Gastroesophageal sphincter (tissue), 4 donors: Measurements from ENCODE around the gene PHEX. TPM values are rescaled to one million over a fixed set of nuclear protein-coding genes. Genes with fewer than 3 reads are reported as not detected.
A peak's percentile ranks its signal among the peaks of the same experiment; 100 is the strongest.

ENCODE experiments used
- ATAC-seq: fragments of 150-250 bp; one replicate; pipeline ENCODE4 v1.9.1; 2016; ENCODE audit warnings: mild to moderate bottlenecking, moderate library complexity
- H3K27ac ChIP-seq, 4 donors: fragments of 200-600 bp; sonication (generic) in 3 of 4; 1 replicate in 3 of 4; 2 replicates in 1 of 4; pipeline ENCODE4 v1.5.1; 2016 to 2019
- H3K27me3 ChIP-seq: fragments of 200-600 bp; sonication (generic); one replicate; pipeline ENCODE4 v1.5.1; 2019
- H3K36me3 ChIP-seq, 2 donors: fragments of 200-600 bp; sonication (generic); one replicate each; pipeline ENCODE4 v1.5.1; 2019; ENCODE audit warnings: control low read depth in 1 of 2
- H3K4me1 ChIP-seq, 3 donors: fragments of 200-600 bp; sonication (generic); 1 replicate in 2 of 3; 2 replicates in 1 of 3; pipeline ENCODE4 v1.5.1; 2016 to 2019; ENCODE audit warnings: control low read depth in 2 of 3
- H3K4me3 ChIP-seq, 2 donors: fragments of 200-600 bp; sonication (generic); one replicate each; pipeline ENCODE4 v1.5.1; 2019; ENCODE audit warnings: mild to moderate bottlenecking in 1 of 2, moderate library complexity in 1 of 2
- H3K9me3 ChIP-seq, 3 donors: fragments of 200-600 bp; sonication (generic); one replicate each; pipeline ENCODE4 v1.5.1; 2017 to 2019; ENCODE audit warnings: control low read depth in 2 of 3
- CTCF ChIP-seq, 4 experiments: fragments of 200-600 bp in 2 of 4; fragments of 450-650 bp in 2 of 4; sonication (generic) in 1 of 4; IDR thresholded peaks; one replicate each; pipeline ENCODE4 v1.5.1; 2017 to 2019; ENCODE audit warnings: antibody characterized with exemption in 4 of 4, mild to moderate bottlenecking in 2 of 4, moderate library complexity in 2 of 4
- EP300 ChIP-seq: sonication (generic); formaldehyde crosslinking; IDR thresholded peaks from one replicate; pipeline ENCODE4 v1.6.1; 2017; ENCODE audit warnings: antibody characterized with exemption, mild to moderate bottlenecking
- POLR2A ChIP-seq, 2 donors: fragments of 450-650 bp; IDR thresholded peaks; one replicate each; pipeline ENCODE4 v1.6.1; 2017; ENCODE audit warnings: antibody characterized with exemption in 2 of 2, mild to moderate bottlenecking in 2 of 2, moderate library complexity in 1 of 2
- POLR2AphosphoS5 ChIP-seq: sonication (generic); formaldehyde crosslinking; IDR thresholded peaks from one replicate; pipeline ENCODE4 v1.6.1; 2017; ENCODE audit warnings: antibody characterized with exemption
- WGBS, 2 donors: methylation state at CpG; one replicate each; pipeline ENCODE4 v1.1.5; 2018; ENCODE audit warnings: low coverage in 1 of 2; 5-methylcytosine and 5-hydroxymethylcytosine counted together
- total RNA-seq, 4 donors: library from RNA; depleted of rRNA; stranded (reverse); fragments of >200 nt; gene quantifications; one replicate each; pipeline ENCODE4 v1.1.0, GENCODE V29; 2016

Gene PHEX
- total RNA-seq, 4 donors from 2014 or later, result 0.40 to 1.1 (median 0.67) TPM

- ATAC-seq, result no peak
- Histone ChIP-seq H3K27ac (no peak overlapping the region), H3K4me1 (no peaks in the 10 kb centered on the region), H3K4me3 (no peak overlapping the region), H3K9me3 (no peaks in the 10 kb centered on the region), H3K27me3 (no peaks in the 10 kb centered on the region), H3K36me3 (peaks cover 0 to 29% of the 10 kb centered on the region in 2 donors)
- WGBS, 2 donors, result 100% methylated on average over 2 of the region's 3 CpGs
- TF ChIP-seq CTCF (IDR thresholded peaks at IDR 0.05) (no peak), POLR2A (IDR thresholded peaks at IDR 0.05) (no peak), EP300 (no peak), POLR2AphosphoS5 (no peak)
Measured at GRCh38 chrX:21991504-21991903, 40.6 kb upstream of the PHEX start.

- no peak overlapping the region for H3K4me3 ChIP-seq
- no peaks in the 10 kb centered on the region for H3K9me3 ChIP-seq
- TF ChIP-seq EP300 (no peak), CTCF (IDR thresholded peaks at IDR 0.05) (no peak), POLR2A (IDR thresholded peaks at IDR 0.05) (no peak), POLR2AphosphoS5 (no peak)
- no peaks in the 10 kb centered on the region for H3K4me1 ChIP-seq
- H3K27ac ChIP-seq, result no peak overlapping the region
- WGBS, 2 donors, result 55 to 91% methylated on average over 4 to 6 of the region's 8 CpGs
- peaks cover 0 to 29% of the 10 kb centered on the region in 2 donors for H3K36me3 ChIP-seq
- H3K27me3 ChIP-seq, result no peaks in the 10 kb centered on the region
- ATAC-seq, result peak; percentile 61
Measured at GRCh38 chrX:21993265-21993664, 38.9 kb upstream of the PHEX start.

- Histone ChIP-seq H3K9me3 (no peaks in the 10 kb centered on the region), H3K27me3 (no peaks in the 10 kb centered on the region), H3K36me3 (peaks cover 0 to 13% of the 10 kb centered on the region in 2 donors), H3K4me1 (no peaks in the 10 kb centered on the region), H3K4me3 (no peak overlapping the region), H3K27ac (no peak overlapping the region)
- peak; percentile 12 for TF ChIP-seq POLR2AphosphoS5
- no peak for TF ChIP-seq EP300
- no peak for TF ChIP-seq CTCF (IDR thresholded peaks at IDR 0.05)
- no peak for TF ChIP-seq POLR2A (IDR thresholded peaks at IDR 0.05)
- ATAC-seq, result peak; percentile 71
- WGBS, 2 donors, result 67 to 76% methylated on average over 7 to 8 of the region's 10 CpGs
Measured at GRCh38 chrX:21996872-21997455, 35.2 kb upstream of the PHEX start.

- Histone ChIP-seq H3K36me3 (peaks cover 0 to 7% of the 10 kb centered on the region in 2 donors), H3K4me1 (no peaks in the 10 kb centered on the region), H3K27ac (no peak overlapping the region), H3K27me3 (no peaks in the 10 kb centered on the region), H3K4me3 (no peak overlapping the region), H3K9me3 (no peaks in the 10 kb centered on the region)
- 69 to 74% methylated on average over 4 of the region's 4 CpGs for WGBS, 2 donors
- TF ChIP-seq POLR2A (IDR thresholded peaks at IDR 0.05) (no peak), EP300 (no peak), POLR2AphosphoS5 (no peak), CTCF (IDR thresholded peaks at IDR 0.05) (no peak)
- no peak for ATAC-seq
Measured at GRCh38 chrX:21998037-21998436, 34.1 kb upstream of the PHEX start.

DNA sequence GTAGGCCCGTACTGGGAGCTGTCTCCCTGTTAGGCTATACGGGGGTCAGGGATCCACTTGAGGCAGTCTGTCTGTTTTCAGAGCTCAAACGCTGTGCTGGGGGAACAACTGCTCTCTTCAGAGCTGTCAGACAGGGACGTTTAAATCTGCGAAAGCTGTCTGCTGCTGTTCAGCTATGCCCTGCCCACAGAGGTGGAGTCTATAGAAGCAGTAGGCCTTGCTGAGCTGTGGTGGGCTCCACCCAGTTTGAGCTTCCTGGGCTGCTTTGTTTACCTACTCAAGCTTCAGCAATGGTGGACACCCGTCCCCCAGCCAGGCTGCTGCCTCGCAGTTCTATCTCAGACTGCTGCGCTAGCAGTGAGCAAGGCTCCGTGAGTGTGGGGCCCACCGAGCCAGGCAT is 27.3 kb upstream of the PHEX start:
- H3K36me3 ChIP-seq, result no peaks in the 10 kb centered on the region
- H3K27me3 ChIP-seq, result no peaks in the 10 kb centered on the region
- H3K27ac ChIP-seq, result no peak overlapping the region
- H3K4me1 ChIP-seq, result no peaks in the 10 kb centered on the region
- H3K4me3 ChIP-seq, result no peak overlapping the region
- TF ChIP-seq CTCF (IDR thresholded peaks at IDR 0.05) (no peak), POLR2A (IDR thresholded peaks at IDR 0.05) (no peak), EP300 (no peak), POLR2AphosphoS5 (no peak)
- WGBS, 2 donors, result 86% methylated on average over 7 of the region's 10 CpGs; no CpG with 5 or more reads in 1 of the 2 donors
- H3K9me3 ChIP-seq, result no peaks in the 10 kb centered on the region
- no peak for ATAC-seq
